GM19328 (cell line): ENCODE measurements around the gene VWA7.

Experiments
- ATAC-seq: cut with Tn5 transposase; IDR thresholded peaks from one replicate; pipeline ENCODE4 v1.9.1; 2021; ENCODE audit warnings: mild to moderate bottlenecking, moderate library complexity; ENCODE audit not compliant: unreplicated experiment

VWA7 gene

DNA sequence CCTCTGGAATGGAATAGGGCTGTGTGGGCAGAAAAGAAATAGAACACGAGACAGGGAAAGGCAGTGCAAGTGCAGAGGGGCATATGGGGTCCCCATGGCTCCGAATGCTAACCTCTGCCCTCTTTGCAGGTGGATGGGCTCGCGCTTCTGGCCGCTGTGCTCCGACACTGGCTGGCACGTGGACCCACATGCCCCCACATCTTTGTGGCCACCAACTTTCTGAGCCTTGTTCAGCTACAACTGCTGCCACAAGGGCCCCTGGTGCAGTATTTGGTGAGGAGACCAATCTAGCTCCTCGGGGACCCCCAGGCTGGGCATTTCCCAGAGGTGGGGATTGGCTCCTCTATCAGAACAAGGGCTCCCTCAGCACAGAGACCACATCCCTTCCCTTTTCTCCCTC lies 15.8 kb downstream of the VWA7 start:
- no peak for ATAC-seq

DNA sequence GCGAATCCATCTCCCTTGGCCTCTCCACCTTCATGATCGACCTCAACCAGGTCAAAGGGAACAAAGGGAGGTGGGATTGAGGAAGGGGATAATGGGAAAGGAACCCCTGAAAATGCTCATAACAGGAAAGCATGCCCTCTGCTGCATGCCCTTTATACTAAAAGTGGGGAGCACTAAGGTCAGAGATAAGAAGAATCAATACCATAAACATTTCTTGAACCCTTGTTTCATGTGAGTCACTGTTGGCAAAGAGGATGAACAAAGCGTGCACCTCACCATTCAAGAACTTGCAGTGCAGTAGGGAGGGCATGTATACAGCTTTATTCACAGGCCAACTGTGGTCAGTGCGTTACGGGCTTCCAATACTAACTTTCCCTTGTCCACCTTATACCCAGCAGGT lies 16.3 kb downstream of the VWA7 start:
- no peak for ATAC-seq

DNA sequence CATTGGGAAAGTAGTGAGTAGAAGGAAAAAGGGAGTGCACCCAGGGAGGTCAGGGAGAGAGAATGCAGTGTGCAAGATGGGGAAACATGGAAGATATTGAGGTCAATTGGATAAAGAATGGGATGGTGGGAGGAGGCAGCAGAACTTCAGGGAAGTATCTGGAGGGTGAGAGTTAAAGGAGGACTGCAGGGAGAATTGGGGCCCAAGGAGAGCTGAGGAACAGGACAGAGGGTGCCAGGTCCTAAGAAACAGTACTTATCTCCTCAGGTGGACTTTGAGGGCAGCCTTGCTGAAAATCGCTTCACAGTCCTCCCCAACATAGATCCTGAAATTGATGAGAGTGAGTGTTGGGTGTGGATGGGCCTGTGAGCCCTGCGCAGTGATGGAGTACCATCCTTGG lies 18.8 kb downstream of the VWA7 start:
- no peak for ATAC-seq

DNA sequence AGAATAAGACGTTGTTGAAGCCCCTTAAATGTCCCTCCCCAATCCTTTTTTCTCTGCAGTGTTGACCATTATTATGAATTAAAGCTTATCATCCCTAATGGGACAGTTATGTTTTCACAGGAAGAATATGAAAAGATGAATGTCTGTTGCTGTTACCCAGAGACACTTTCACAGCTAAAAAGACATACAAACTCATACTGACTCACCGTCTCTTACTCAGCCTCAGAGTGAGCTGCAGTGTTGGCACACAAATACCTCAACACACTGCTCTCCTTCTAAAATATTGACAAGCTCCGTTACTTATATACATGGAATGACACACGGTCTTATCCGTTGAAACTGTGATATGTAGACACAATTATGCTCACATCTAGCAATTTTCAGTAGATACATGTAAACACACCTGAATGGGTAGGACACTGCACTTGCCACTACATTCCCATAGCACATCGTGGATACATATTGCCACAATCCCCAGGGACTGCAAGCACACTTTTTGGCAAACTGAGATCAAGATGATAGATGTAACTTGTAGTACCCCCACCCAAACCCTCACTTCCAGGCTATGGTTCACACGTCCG lies 24.3 kb downstream of the VWA7 start:
- ATAC-seq: no peak

DNA sequence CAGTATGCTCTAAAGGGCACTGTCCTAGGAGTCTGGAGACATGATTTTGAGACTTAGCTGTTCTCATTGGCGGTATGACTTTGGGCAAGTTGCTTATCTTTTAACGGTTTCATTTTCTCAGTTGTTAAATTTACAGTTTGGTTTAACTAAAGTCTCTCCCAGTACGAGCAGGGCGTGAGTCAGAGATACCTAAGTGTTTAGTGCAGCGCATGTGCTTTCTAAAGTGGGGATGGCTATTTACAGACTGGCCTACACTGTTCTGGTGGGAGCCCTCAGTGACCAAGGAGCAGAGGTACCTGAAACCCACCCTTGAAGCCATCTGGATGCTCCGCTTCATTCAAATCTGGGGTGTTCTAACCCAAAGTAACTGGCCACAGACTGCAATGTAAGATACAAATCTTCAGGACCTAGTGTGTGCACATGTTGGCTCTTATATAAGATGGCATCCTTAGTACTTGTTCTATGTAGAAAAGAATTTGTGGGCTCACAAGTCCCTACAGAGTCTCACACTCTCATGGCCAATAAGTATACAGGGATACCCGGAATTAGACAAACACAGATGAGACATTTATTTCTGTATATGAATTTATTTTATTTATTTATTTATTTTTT lies 26.6 kb downstream of the VWA7 start:
- no peak for ATAC-seq

DNA sequence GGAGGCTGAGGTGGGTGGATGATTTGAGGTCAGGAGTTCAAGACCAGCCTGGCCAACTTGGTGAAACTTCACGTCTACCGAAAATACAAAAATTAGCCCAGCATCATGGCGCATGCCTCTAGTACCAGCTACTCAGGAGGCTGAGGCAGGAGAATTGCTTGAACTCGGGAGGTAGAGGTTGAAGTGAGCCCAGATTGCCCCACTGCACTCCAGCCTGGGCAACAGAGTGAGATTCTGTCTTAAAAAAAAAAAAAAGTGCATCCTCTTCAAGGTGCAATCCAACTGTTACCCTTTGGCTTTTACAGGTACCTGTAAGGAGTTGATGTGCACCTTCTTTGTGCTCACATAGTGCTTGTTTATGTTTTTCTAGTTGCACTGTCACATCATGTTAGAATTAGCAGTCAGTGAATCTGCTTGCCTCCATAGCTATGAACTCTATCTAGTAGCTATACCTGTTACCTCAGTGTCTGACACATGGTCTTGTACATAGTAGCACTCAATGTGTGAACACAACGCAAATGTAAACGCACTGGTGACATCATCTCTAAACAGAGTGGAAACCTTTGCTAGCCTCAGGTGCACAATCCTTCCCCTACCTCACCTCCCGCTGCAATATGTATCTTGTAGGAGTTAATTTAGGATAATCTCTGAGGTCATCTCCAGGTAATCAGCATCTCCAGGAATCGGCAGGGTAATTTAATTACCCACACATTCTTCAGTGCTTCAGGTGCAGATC lies 27.7 kb downstream of the VWA7 start:
- ATAC-seq: no peak

DNA sequence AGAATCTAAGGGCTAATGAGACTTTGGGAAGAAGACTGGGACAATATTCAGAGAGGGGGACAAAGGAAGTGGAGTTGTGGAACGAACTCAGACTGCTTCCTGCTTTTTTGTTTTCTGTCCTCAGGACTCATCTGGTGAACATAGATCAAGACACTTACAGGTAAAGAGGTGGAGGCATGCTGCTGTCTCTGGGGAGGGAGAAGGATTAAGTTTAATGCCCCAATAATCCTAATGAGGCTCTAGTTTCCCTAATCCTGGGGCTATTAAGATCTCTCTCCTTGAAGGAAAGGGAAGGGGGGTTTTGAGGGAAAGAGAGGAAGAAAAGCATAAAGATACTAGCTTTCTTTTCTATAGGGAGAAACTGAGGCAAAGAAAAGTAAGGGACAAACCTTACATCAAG lies 32.7 kb downstream of the VWA7 start:
- ATAC-seq: no peak

DNA sequence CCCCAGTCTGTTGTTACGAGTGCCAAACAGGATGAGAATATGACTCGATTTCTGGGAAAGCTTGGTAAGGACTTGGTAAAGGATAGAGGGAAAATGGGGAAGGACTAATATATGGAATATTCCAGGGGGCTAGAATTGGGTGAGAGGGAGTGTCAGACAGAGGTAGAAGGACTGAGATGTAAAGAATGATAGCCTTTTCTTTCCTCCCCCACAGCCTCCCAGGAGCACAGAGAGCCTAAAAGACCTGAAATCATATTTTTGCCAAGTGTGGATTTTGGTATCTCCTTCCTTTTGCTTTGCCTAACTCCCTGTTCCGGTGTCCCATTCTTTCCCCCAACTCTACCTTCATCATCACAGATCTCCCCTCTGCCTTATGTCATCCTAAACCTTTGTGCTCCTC lies 34.2 kb downstream of the VWA7 start:
- ATAC-seq: no peak

DNA sequence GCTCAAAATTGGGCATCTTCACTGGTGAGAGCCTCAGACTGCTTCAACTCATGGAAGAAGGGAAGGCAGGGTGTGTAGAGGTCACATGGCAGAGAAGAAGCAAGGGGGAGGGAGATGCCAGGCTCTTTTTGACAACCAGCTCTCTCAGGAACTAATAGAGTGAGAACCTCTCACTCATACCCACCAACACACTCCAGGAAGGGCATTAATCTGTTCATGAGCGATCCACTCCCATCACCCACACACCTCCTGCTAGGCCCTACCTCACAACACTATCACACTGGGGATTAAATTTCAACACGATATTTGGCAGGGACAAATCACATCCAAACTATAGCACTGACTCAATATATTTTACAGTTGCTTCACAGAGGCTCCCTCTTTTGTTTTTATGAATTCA lies 35.3 kb downstream of the VWA7 start:
- no peak for ATAC-seq

DNA sequence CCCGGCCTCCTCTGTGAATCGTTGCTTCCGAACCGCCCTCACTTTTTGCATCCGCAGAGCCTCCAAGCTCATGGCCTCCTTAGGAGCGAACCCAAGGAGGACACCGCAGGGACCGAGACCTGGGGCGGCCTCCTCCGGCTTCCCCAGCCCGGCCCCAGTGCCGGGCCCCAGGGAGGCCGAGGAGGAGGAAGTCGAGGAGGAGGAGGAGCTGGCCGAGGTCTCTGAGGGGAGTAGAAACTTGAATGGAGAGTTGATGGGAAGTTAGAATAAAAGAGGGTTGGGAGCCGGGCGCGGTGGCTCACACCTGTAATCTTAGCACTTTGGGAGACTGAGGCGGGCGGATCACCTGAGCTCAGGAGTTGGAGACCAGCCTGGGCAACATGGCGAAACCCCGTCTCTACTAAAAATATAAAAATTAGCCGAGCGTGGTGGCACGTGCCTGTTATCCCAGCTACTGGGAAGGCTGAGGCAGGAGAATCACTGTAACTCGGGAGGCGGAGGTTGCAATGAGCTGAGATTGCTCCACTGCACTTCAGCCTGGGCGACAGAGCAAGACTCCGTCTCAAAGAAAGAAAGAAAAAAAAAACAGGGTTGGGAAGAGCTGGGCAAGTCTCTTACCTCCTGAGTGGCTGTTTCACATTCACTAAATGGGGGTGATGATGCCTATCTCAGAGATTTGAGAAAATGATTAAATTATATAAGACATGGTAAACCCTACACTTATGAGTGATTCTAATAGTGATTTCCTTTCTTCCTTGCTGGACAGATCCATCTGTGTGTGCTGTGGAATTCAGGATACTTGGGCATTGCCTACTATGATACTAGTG lies 36.5 kb downstream of the VWA7 start:
- ATAC-seq: no peak

DNA sequence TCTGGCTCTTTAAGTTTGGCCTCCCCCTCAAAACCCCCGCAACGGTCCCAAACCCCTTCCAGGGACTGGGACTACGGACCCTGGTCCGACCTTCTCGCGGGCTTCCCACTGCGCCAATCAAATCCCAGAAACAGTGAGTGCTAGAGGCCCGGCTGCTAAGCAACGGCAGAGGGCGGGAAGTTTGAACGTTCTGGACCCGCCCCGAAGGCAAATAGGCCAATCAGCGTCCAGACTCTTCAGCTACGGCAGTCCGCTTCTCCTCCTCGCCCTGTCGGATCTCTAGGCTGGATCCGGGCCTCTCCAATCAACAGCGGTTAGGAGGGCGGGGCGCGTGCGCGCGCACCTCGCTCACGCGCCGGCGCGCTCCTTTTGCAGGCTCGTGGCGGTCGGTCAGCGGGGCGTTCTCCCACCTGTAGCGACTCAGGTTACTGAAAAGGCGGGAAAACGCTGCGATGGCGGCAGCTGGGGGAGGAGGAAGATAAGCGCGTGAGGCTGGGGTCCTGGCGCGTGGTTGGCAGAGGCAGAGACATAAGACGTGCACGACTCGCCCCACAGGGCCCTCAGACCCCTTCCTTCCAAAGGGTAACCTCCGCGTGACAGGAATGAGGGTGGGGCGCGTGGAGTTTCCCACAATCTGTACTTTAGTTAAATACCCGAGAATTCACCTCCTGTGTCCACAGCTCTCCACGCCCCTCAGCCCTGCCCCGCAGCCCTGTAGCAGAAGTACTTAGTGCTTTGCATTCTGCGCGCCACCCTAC lies 37.3 kb downstream of the VWA7 start, which contains the start of gene MSH5:
TSS of gene MSH5 (plus strand) at position 367 of the 758 bp plus-strand sequence. CDS start 462 bp downstream, outside the sequence.
- ATAC-seq: peak; percentile 78

DNA sequence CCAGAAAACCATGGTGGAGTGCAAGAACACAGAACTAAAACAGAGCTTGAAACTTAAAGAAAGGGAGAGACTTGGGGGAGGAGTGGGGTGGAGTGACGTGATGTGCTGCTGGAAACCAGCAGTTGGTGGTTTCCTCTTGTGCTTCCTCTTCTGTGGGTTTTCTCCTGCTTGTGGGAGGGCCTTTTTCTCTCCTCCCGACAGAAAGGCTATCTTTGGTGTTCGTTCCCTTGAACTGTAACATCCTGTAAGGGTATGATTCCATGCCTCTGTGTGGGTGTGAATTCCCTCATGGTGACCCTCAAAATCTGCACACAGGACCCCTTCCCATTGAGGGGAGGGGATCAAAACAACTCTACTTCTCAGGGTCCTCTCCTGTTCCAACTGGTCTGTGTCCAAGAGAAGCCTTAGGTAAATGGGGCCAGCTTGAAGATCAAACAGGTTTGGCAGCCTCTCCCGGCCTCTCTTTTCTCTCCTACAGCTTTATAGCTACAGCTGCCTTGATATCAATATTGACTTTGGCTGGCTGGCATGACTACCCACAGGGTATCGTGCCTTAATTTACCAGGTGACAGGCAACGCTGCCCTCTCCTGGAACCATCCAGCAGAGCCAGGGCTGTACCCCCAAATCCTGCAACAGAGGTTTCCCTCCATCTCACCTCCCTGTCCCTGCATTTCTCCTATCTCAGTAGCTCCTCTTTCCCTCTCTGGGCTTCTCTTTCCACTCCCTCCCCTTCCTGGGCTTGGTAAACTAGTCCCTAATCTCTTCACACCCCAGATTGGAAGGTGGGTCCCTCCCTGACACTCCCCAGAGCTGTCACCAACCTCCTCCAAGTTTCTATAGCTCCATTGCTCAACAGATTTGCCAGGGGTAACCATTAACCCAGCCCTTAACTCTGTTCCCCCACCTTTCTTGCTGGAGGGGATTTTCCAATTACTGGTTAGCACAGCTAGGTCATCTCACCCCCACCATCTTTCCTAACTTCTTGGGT lies 38.8 kb downstream of the VWA7 start:
- no peak for ATAC-seq

DNA sequence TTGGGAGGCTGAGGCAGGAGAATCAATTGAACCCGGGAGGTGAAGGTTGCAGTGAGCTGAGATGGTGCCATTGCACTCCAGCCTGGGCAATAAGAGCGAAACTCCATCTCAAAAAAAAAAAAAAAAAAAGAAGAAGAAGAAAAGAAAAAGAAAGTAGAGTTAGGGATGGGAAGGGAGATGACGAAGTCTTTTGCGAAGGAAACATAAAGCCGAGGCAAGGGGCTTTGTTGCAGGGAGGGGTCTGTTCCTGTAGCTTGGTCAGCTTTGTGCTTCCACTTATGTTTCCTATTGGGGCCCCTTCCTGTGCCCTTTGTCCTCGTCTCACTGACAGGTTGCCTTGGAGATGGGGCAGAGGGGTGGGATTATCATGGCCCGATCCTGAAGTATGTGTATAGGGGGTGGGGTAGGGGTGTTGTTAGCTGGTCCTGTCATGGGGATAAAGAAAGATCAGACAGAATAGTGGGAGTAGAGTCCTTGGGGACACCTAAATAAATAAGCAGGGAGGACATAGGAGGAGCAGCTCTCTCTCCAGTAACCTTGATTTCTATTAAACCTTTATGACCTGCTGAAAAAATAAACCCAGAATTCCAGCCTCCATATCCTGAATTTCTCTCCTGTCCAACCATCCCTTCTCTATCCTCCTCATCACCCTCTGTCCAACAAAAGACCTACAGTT lies 39.7 kb downstream of the VWA7 start:
- no peak for ATAC-seq

DNA sequence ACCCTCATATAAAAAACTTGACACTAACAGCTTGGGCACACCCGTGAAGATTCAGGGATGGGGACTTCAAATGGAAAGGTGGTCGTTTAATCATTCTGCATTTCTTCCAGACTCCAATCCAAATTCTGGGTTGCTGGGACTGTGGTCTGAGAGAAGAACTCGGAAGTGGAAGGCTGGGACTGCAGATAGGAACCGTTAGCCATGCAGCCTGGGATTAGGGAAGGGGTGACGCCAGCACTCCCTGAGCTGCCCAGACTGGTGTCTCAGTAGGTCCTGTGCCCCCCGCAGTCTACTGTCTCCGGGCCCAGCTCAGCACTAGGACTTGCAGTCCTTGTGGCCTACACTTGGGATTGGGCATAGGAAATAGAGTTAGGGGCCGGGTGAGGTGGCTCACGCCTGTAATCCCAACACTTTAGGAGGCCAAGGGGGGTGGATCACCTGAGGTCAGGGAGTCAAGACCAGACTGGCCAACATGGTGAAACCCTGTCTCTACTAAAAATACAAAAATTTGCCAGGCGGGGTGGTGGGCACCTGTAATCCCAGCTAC lies 40.3 kb downstream of the VWA7 start:
- ATAC-seq: no peak

DNA sequence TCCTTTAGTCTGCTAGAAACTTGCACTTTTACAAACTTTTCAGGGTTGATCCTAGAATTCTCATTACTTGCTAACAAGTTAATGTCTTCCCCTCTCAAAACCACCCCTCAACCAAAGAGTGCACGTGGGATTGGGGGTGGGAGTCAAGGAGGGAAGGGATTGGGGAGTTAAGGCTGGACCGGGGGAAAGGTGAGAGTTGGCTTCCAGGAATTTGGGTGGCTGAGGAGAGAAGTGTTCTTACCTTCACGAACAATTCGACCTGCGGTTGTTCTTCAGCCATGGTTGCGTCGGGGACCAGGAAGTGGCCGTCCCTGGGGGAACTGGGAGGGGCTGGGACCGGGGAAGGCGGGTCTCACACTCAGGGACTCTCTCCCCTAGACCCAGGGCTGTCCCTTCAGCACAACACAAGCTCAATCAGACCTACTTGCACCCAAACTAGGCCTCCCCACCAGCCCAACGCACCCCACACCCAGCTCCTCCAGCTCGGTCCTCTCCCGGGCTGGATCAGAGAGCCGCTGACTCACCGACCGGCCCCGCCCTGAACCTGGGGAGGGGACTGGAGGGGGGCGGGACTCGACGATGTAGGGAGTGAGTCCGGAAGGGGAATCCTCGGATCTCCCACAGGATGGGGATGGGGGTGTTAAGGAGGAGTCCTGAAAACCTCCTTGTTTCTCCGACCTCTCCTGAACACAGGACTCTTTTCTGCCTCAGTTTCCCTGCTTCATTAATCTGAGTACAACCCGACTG lies 40.9 kb downstream of the VWA7 start, which contains the start of gene CLIC1:
TSS of gene CLIC1 (minus strand) at position 510 of the 747 bp plus-strand sequence. CDS start at position 280, 230 bp downstream.
- ATAC-seq: no peak

DNA sequence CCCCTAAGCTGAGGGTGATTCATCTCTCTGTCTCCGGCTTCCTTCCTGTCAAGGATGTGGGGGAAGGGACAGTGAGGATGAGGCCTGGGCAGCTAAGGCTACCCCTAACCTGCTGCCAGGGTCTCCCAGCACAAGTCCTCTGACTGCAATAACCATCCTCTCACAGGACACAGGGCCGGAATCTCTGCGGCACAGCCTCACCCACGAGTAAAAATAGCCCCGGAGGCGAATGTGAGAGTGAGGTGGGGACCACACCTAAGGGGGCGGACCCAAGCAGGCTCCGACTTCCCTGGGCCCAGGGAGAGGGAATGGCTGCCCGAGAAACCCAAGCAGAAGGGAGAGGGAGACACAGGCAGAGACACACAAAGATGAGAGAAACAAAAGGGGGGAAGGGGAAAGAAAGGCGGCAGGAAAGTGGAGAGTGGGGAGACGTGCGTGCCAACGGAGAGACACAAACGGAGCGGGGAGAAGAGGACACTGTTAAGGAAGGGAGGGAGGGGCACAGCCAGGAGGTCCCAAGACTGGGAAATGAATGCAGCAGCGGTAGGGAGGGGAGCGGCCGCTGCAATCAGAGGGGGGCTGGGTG lies 42.2 kb downstream of the VWA7 start:
- ATAC-seq: no peak

DNA sequence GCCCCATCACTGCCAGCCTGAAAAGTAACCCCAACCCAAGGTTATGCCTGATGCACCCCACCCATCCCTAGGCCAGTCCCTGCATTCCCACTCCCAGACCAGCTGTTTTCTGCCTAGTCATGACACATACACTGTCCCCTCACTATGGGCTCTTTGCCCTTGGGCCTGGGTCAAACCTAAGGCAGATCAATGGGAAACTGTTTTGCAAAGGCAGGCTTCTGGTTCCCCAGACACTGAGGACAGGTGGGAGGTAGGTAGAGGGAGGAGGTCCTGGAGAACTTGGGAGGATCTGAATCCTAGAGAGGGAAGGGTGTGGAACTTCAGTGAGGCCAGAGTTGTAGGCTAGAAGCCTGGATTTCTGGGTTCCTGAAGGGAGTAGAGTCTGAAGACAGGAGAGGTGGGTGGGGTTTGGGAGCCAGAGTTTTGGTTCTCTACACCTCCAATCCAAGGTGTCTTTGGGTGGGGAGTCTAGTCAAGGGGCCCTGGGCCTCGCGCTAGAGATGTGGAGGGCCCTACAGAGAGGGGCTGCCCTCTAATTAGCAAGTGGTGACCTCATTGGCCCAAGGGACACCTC lies 42.8 kb downstream of the VWA7 start:
- no peak for ATAC-seq
